GM18520 (cell line): Measurements from ENCODE around the gene PPP2R1B.

Source experiments
- ATAC-seq: cut with Tn5 transposase; IDR thresholded peaks from one replicate; pipeline ENCODE4 v1.9.1; 2021; ENCODE audit not compliant: unreplicated experiment

The PPP2R1B gene

GRCh38 chr11:111749646-111750045, 16.5 kb downstream of the PPP2R1B start:
- ATAC-seq, result no peak

GRCh38 chr11:111748035-111748804, 18.0 kb downstream of the PPP2R1B start:
- ATAC-seq, result no peak

- ATAC-seq, result no peak
Observed at GRCh38 chr11:111745719-111746504, 20.3 kb downstream of the PPP2R1B start.

GRCh38 chr11:111743700-111744099, 22.5 kb downstream of the PPP2R1B start:
- ATAC-seq, result no peak

- ATAC-seq, result no peak
Observed at GRCh38 chr11:111741751-111742150, 24.4 kb downstream of the PPP2R1B start.

DNA sequence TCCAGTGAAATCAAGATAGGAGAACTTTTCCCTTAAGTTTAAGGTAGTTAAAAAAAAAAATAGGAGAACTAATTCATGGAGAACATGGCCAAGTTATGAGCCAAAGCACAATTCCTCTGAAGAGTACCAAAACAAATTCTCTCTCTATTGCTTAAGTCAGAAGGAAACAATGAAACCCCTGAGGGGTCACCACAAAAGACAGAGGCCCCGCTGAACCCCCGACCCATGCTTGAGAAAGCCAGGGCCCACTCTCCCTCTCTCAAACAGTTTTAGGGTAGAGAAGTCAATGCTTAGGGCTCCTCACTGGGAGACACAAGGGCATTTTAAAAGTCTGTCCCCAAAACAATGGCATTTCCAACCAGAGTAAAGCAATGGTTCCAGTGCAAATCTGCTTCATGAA, 26.9 kb downstream of the PPP2R1B start:
- no peak for ATAC-seq

DNA sequence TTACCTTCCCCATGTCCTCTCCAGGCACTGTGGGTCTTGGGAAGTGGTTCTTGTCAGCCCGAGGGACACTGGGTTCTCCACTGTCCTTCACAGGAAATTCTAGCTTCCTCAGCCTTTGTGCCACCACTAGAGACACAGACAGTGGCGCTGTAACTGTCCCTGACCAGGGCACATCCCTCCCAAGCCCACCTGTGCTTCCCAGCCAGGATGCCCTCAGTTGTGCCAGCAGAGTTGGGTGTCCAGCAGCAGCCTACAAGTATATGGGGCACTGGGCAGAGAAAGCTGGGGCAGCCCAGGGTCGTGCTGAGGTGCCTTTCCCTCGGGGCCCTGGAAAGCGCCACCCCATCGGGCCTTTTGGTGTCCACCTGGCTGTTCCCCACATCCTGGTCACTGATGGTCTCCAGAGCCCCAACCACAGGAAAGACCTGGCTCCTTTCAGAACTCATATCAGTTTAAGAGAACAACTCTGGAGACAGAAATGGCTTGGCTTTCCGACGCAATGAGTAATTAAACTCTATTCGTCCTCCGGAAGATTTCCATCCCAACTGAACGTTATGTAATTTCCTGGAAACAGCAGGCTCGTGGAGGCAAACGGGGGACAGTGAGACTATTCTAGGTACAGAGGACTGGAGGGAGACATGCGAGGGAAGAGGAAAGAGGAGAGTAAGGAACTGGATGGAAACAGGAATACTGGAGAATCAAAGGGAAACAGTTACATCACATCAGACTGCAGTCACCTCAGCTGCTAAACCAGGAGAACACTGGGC, 28.6 kb downstream of the PPP2R1B start:
- no peak for ATAC-seq

DNA sequence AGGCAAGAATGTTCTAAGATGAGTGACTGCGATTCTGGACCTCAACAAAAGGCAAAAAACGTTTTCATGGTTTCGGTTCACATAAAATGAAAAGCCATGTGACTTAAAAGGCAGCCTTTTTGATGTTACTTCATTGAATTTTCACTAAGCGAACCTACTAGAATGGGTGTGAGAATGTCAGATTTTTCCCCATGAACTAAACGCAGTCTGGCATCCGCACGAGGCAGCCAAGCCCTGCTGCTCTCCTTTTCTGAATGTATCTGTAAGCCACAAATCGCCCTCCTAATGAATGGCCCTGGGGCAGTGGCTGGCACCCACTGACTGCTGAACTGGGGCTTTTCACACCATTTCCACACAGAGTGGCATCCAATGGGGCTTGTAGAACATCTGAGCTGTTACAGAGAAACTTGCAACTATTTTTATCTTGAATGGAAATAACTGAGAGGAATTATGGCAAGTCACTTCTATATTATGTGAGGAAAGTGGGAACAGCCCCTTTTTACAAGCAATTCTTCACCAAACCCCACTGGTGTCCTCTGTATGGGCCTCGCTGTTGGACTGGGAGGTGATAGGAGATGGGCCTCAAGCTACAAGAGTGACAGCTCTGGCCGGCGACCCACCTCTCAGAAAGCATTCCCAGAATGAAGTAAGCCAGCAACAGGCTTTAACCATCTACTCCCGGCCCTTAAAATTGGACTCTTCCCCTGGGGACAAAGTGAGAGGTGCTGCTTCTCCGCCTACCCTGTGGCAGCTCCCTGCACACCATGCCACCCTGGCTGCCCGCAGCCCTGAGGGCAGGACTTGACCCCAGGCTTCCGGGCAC, 29.4 kb downstream of the PPP2R1B start:
- ATAC-seq, result no peak

DNA sequence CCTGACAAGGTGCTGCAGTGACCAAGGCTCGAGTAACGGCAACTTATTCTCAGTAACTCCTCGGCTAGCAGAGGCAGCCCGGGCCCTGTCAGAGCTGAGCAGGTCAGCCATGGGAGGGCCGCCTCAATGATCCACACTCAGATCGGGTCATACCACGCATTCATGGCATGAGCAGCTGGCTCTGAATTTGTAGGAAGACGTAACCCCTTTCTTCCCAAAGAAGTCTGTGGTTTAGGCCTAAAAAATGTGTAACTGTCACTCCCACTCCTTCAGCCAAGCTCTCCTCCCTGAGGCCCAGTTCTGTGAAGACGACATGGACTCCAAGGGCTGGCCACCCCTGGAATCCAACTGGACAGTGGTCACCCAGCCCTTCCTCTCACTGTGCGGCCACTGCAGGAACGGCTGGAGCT, 30.0 kb downstream of the PPP2R1B start:
- ATAC-seq, result no peak

DNA sequence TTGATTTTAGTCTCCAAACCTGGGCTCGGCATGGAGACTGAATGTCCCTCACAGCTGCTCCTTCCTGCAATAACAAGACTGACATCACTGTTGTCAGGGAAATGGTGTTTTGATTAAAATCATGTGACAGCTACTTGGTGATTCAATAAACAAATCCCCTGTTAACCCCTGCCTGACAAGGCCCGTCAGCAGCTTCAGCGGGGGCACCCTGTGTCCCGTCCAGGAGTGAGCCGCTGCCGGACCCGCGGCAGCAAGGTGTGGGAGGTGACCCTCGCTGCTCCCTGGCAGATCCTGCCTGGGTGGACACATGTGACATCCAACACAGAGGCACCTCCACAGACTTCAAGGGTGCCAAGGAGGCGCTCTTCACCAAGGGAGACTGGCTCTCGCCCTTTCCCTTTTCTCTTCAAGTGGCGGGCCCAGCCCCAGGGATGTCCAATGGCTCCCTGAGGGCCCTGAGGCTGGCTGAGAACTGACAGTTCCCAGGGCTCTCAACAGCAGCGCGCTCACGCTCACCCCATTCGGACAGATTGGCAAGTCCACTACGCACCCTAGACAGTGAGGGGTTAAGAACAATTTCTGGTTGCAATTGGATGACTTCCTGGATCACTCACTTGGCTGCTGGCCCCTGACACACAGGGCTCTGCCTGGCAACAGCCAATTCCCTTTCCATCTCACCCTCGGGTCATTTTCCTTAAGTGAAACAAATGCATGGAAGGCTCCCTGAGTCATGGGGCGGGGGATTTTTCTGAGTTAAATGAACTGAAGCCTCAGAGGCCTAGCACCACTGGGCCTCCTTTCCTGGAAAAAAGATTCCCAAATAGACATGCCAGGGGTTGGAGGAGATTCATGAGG, 30.7 kb downstream of the PPP2R1B start:
- ATAC-seq, result no peak

DNA sequence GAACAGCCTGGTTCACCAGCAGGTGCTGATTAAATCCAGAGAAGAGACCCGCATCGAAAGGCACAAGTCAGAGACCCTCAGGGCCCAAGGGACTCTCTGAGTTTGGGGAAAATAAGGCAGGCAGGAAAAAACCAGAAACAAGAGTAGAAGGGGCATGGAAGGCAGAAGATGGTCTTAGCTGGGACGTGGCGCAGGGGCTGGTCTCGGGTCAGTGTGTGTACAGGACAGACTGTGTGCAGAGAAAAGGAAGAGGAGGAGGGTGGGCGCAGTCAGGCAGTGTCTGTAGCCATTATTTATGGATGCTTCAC, 31.3 kb downstream of the PPP2R1B start:
- no peak for ATAC-seq

- ATAC-seq, result no peak
Observed at GRCh38 chr11:111734101-111734953, 31.9 kb downstream of the PPP2R1B start.

- ATAC-seq, result no peak
Observed at GRCh38 chr11:111733611-111734088, 32.5 kb downstream of the PPP2R1B start.

DNA sequence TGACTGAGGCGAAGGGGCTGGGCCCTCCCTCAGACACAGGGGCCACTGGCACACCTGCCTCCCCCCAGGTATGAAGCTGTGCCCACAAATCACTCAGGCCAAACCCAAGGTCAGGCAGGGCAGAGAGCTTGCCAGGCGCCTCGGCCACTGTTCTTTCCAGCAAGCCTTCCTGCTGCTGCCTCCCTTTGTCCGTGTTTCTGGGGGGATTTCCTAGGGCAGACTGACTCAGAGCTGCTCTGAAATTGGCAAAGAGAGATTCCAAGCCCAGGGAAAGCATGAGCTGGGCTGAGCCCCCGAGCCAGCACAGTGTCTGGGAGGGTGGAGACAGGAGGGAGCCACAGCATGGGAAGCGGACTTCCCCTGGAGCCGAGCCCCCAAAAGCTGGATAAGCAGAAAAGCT, 33.2 kb downstream of the PPP2R1B start:
- no peak for ATAC-seq

- no peak for ATAC-seq
Observed at GRCh38 chr11:111731821-111732220, 34.4 kb downstream of the PPP2R1B start.

GRCh38 chr11:111730871-111731591, 35.2 kb downstream of the PPP2R1B start:
- no peak for ATAC-seq

GRCh38 chr11:111729831-111730311, 36.3 kb downstream of the PPP2R1B start:
- ATAC-seq, result no peak
